ENCODE data around the gene NUAK2. TPM values are rescaled to one million over a fixed set of nuclear protein-coding genes. Genes with fewer than 3 reads are reported as not detected.
"Not testable (repeated sequence)": the region's sequence is repeated elsewhere in the genome, so short reads cannot be mapped to it uniquely, and the experiment has no call there.

The NUAK2 gene
- total RNA-seq, 2 experiments from 2014 or later, result 14.9 to 15.3 TPM

DNA sequence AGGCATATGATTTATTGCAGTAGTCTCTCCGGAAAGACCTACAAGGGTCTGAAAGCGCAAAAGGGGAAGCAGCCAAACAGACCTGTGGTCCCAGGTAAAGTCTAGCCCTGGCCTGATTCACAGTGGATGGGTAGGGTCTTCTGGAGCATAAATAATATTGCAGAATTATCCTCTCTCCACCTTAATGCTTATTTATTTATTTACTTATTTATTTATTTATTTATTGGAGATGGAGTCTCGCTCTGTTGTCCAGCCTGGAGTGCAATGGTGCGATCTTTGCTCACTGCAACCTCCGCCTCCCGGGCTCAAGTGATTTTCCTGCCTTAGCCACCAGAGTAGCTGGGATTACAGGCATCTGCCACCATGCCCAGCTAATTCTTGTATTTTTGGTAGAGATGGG is 46.9 kb upstream of the NUAK2 start:
- no peak overlapping the region for H3K27ac ChIP-seq (ENCODE audit: low read depth in 1 of 2, low read length in 2 of 2)
- no peak for ATAC-seq (ENCODE audit: poor library complexity)
- ChIA-PET CTCF (no interaction called here), POLR2A (no interaction called here)
- no peaks in the 10 kb centered on the region for H3K27me3 ChIP-seq (ENCODE audit: control insufficient read depth in 1 of 2, insufficient read depth in 2 of 2, low read length in 2 of 2)
- no peak overlapping the region for H3K4me3 ChIP-seq (ENCODE audit: low read length)
- peaks cover 7% of the 10 kb centered on the region for H3K27me3 Mint-ChIP-seq
- no peak overlapping the region for H3K27ac Mint-ChIP-seq
- H3K36me3 Mint-ChIP-seq (ENCODE audit: low read depth), result no peaks in the 10 kb centered on the region
- H3K4me3 Mint-ChIP-seq, result no peak overlapping the region
- DNase-seq, result no peak
- TF ChIP-seq CTCF (IDR thresholded peaks at IDR 0.05), result no peak
- intact Hi-C loops (cut with DNase I, micrococcal nuclease), result no loop called here
- H3K9me3 Mint-ChIP-seq, result no peaks in the 10 kb centered on the region
- H3K36me3 ChIP-seq (ENCODE audit: insufficient read depth, low read length), result no peaks in the 10 kb centered on the region
- peaks cover 4% of the 10 kb centered on the region for H3K4me1 Mint-ChIP-seq (ENCODE audit: low read depth)
- H3K4me1 ChIP-seq (ENCODE audit: insufficient read depth, low read length), result no peaks in the 10 kb centered on the region
- no peaks in the 10 kb centered on the region for H3K9me3 ChIP-seq (ENCODE audit: control insufficient read depth in 1 of 2, insufficient read depth in 1 of 2, low read length in 2 of 2)

- Histone ChIP-seq H3K36me3 (ENCODE audit: insufficient read depth, low read length) (no peaks in the 10 kb centered on the region), H3K27me3 (ENCODE audit: control insufficient read depth in 1 of 2, insufficient read depth in 2 of 2, low read length in 2 of 2) (no peaks in the 10 kb centered on the region), H3K27ac (ENCODE audit: low read depth in 1 of 2, low read length in 2 of 2) (no peak overlapping the region), H3K4me1 (ENCODE audit: insufficient read depth, low read length) (no peaks in the 10 kb centered on the region), H3K4me3 (ENCODE audit: low read length) (no peak overlapping the region), H3K9me3 (ENCODE audit: control insufficient read depth in 1 of 2, insufficient read depth in 1 of 2, low read length in 2 of 2) (no peaks in the 10 kb centered on the region)
- Mint-ChIP-seq H3K9me3 (no peaks in the 10 kb centered on the region), H3K27me3 (no peaks in the 10 kb centered on the region), H3K4me1 (ENCODE audit: low read depth) (no peaks in the 10 kb centered on the region), H3K36me3 (ENCODE audit: low read depth) (no peaks in the 10 kb centered on the region), H3K27ac (no peak overlapping the region), H3K4me3 (no peak overlapping the region)
- ATAC-seq (ENCODE audit: poor library complexity), result no peak
- POLR2A ChIA-PET, result no interaction called here
- intact Hi-C loops (cut with DNase I, micrococcal nuclease), result no loop called here
- DNase-seq, result no peak
- TF ChIP-seq CTCF (IDR thresholded peaks at IDR 0.05), result no peak
- CTCF ChIA-PET, result no interaction called here
Observed at GRCh38 chr1:205365945-205366463, 44.5 kb upstream of the NUAK2 start.

DNA sequence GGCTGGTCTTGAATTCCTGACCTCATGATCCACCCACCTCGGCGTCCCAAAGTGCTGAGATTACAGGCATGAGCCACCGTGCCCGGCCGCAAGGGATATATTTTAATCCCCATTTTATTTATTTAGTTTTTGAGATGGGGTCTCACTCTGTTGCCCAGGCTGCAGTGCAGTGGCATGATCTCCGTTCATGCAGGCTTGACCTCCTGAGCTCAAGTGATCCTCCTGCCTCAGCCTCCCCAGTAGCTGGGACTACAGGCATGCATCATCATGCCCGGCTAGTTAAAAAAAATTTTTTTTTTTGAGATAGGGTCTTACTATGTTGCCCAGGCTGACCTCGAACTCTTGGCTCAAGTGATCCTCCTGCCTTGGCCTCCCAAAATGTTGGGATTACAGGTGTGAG is 43.5 kb upstream of the NUAK2 start:
- H3K27me3 ChIP-seq (ENCODE audit: control insufficient read depth in 1 of 2, insufficient read depth in 2 of 2, low read length in 2 of 2); H3K36me3 ChIP-seq (ENCODE audit: insufficient read depth, low read length); H3K27me3 Mint-ChIP-seq; H3K4me1 ChIP-seq (ENCODE audit: insufficient read depth, low read length); H3K4me3 Mint-ChIP-seq; H3K9me3 ChIP-seq (ENCODE audit: control insufficient read depth in 1 of 2, insufficient read depth in 1 of 2, low read length in 2 of 2); H3K9me3 Mint-ChIP-seq; CTCF ChIA-PET; H3K27ac Mint-ChIP-seq; H3K36me3 Mint-ChIP-seq (ENCODE audit: low read depth); H3K4me3 ChIP-seq (ENCODE audit: low read length); ATAC-seq (ENCODE audit: poor library complexity); POLR2A ChIA-PET; H3K27ac ChIP-seq (ENCODE audit: low read depth in 1 of 2, low read length in 2 of 2); H3K4me1 Mint-ChIP-seq (ENCODE audit: low read depth); intact Hi-C loops (cut with DNase I, micrococcal nuclease); DNase-seq: not testable (repeated sequence)

DNA sequence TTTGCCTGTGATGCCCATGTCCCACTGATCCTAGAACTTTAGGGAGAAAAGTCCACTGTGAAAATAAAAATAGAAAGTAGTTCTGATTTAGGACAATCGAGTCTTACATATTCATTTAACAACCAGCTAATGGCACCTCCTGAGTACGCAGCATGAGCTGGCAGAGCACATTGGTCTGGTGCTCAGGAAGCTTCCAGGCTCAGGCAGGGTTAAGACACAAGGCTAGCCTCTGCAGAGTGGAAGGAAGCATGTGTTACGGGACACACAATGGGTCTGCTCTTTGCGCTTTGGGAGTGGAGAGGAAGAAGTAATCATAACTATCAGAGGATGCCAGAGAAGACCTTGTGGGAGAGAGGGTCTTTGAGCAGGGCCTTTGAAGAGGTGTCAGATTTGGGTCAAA is 39.3 kb upstream of the NUAK2 start:
- H3K36me3 ChIP-seq (ENCODE audit: insufficient read depth, low read length), result no peaks in the 10 kb centered on the region
- no peak for TF ChIP-seq CTCF (IDR thresholded peaks at IDR 0.05)
- no peaks in the 10 kb centered on the region for H3K9me3 ChIP-seq (ENCODE audit: control insufficient read depth in 1 of 2, insufficient read depth in 1 of 2, low read length in 2 of 2)
- H3K4me3 Mint-ChIP-seq, result no peak overlapping the region
- H3K4me1 Mint-ChIP-seq (ENCODE audit: low read depth), result no peaks in the 10 kb centered on the region
- no peaks in the 10 kb centered on the region for H3K9me3 Mint-ChIP-seq
- H3K27ac Mint-ChIP-seq, result no peak overlapping the region
- peaks cover 6 to 11% of the 10 kb centered on the region in 2 experiments for H3K27me3 ChIP-seq (ENCODE audit: control insufficient read depth in 1 of 2, insufficient read depth in 2 of 2, low read length in 2 of 2)
- no peaks in the 10 kb centered on the region for H3K4me1 ChIP-seq (ENCODE audit: insufficient read depth, low read length)
- no peak overlapping the region for H3K4me3 ChIP-seq (ENCODE audit: low read length)
- H3K27ac ChIP-seq (ENCODE audit: low read depth in 1 of 2, low read length in 2 of 2), result no peak overlapping the region
- ATAC-seq (ENCODE audit: poor library complexity), result no peak
- H3K27me3 Mint-ChIP-seq, result peaks cover 11% of the 10 kb centered on the region
- no peaks in the 10 kb centered on the region for H3K36me3 Mint-ChIP-seq (ENCODE audit: low read depth)
- DNase-seq, result no peak
- ChIA-PET CTCF (no interaction called here), POLR2A (no interaction called here)
- intact Hi-C loops (cut with DNase I, micrococcal nuclease), result no loop called here
